Measurements from ENCODE around the gene BOLA3.
"Not testable (repeated sequence)": the region's sequence is repeated elsewhere in the genome, so short reads cannot be mapped to it uniquely, and the experiment has no call there.

Gene BOLA3

GRCh38 chr2:74147727-74148456, at the start of gene BOLA3:
Gene BOLA3, minus strand, starts transcription at chr2:74147912. Its CDS starts 38 bp downstream, at chr2:74147874.
- no peak for DNase-seq

GRCh38 chr2:74197049-74197448, 49.3 kb upstream of the BOLA3 start:
- DNase-seq, result no peak

- no peak for DNase-seq
Measured at GRCh38 chr2:74194799-74195198, 47.1 kb upstream of the BOLA3 start.

GRCh38 chr2:74191596-74192380, 44.1 kb upstream of the BOLA3 start:
- DNase-seq, result no peak

- no peak for DNase-seq
Measured at GRCh38 chr2:74188696-74189095, 41.0 kb upstream of the BOLA3 start.

GRCh38 chr2:74188018-74188601, 40.4 kb upstream of the BOLA3 start:
- no peak for DNase-seq

- not testable (repeated sequence) for DNase-seq
Measured at GRCh38 chr2:74186706-74187105, 39.0 kb upstream of the BOLA3 start.

- peak; percentile 96 for DNase-seq
Measured at GRCh38 chr2:74186038-74186437, 38.3 kb upstream of the BOLA3 start.

GRCh38 chr2:74183878-74184277, 36.2 kb upstream of the BOLA3 start:
- no peak for DNase-seq

- peak; percentile 95 for DNase-seq
Measured at GRCh38 chr2:74181739-74182138, 34.0 kb upstream of the BOLA3 start.

GRCh38 chr2:74179063-74179865, 31.6 kb upstream of the BOLA3 start:
- no peak for DNase-seq

GRCh38 chr2:74178211-74179062, 30.7 kb upstream of the BOLA3 start, which contains the start of gene MOB1A:
Gene MOB1A, minus strand, starts transcription at chr2:74178879. Its CDS starts 205 bp downstream, at chr2:74178674.
- peak; percentile 98 for DNase-seq

GRCh38 chr2:74177696-74178095, 30.0 kb upstream of the BOLA3 start:
- DNase-seq, result no peak

GRCh38 chr2:74174909-74175308, 27.2 kb upstream of the BOLA3 start:
- no peak for DNase-seq

GRCh38 chr2:74168739-74169138, 21.0 kb upstream of the BOLA3 start:
- DNase-seq, result no peak

GRCh38 chr2:74164761-74165160, 17.0 kb upstream of the BOLA3 start:
- no peak for DNase-seq

GRCh38 chr2:74162951-74163350, 15.2 kb upstream of the BOLA3 start:
- no peak for DNase-seq

GRCh38 chr2:74155830-74156229, 8.1 kb upstream of the BOLA3 start:
- no peak for DNase-seq

- no peak for DNase-seq
Measured at GRCh38 chr2:74152954-74153353, 5.2 kb upstream of the BOLA3 start.

GRCh38 chr2:74149570-74150319, 2.0 kb upstream of the BOLA3 start:
- DNase-seq, result no peak

GRCh38 chr2:74149247-74149525, 1.5 kb upstream of the BOLA3 start:
- no peak for DNase-seq
